Stimulated activated CD8-positive, alpha-beta memory T cell treated with anti-CD3 and anti-CD28 coated beads, Interleukin-15, amount 100 ng/mL, for 24 hours (primary cell): Measurements from ENCODE around the gene POSTN.

ENCODE experiments used
- DNase-seq: peaks from one replicate; pipeline ENCODE4 v3.0.0-alpha.2; 2020; ENCODE audit warnings: low read depth

POSTN gene, protein sequence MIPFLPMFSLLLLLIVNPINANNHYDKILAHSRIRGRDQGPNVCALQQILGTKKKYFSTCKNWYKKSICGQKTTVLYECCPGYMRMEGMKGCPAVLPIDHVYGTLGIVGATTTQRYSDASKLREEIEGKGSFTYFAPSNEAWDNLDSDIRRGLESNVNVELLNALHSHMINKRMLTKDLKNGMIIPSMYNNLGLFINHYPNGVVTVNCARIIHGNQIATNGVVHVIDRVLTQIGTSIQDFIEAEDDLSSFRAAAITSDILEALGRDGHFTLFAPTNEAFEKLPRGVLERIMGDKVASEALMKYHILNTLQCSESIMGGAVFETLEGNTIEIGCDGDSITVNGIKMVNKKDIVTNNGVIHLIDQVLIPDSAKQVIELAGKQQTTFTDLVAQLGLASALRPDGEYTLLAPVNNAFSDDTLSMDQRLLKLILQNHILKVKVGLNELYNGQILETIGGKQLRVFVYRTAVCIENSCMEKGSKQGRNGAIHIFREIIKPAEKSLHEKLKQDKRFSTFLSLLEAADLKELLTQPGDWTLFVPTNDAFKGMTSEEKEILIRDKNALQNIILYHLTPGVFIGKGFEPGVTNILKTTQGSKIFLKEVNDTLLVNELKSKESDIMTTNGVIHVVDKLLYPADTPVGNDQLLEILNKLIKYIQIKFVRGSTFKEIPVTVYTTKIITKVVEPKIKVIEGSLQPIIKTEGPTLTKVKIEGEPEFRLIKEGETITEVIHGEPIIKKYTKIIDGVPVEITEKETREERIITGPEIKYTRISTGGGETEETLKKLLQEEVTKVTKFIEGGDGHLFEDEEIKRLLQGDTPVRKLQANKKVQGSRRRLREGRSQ

DNA sequence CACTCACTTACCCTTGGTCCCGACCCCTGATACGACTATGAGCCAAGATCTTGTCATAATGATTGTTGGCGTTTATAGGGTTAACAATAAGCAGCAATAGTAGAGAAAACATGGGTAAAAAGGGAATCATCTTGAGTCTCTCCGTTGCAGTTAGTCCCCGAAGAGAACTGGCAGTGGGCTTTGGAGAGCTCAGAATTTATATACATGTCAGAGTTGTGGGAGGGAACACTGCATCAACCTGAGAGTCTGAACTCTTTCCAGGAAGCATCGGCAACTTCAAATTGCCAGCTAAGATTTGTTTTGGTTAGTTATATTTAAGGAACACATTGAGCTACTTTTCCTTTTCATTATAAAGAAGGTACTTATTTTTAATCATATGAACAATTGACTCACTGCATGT lies at the start of gene POSTN:
POSTN (minus strand) TSS at position 172 of the 400 bp plus-strand sequence; CDS start at position 130, 42 bp downstream.
- no peak for DNase-seq

DNA sequence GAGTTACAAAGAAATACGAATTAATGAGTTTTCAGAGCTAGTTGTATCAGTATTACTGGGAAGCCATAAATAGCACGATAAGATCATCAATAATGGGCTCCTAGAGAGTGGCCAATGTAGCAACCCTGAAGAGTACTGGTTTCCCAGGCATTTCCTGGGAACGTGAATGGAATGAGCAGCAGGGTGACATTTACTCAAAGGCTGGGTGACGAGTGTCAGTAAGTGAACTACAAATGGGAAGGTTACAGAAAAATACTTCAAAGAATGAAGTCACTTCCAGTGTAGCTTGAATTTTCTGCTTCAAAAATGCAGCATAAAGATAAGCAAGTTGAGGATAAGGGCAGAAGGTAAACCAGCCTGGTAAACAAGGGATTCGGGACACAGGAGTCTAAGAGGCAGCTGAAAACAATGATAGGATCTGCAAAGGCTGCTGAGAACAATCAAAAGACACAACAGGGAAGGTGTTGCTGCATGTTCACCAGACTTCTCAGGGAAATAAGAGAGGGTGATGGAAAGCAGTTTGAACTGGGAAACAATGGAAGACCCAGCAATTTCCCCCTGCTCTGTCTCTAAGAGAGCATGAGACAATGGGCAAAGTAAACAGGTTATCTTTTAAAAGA lies 48.6 kb upstream of the POSTN start:
- no peak for DNase-seq

DNA sequence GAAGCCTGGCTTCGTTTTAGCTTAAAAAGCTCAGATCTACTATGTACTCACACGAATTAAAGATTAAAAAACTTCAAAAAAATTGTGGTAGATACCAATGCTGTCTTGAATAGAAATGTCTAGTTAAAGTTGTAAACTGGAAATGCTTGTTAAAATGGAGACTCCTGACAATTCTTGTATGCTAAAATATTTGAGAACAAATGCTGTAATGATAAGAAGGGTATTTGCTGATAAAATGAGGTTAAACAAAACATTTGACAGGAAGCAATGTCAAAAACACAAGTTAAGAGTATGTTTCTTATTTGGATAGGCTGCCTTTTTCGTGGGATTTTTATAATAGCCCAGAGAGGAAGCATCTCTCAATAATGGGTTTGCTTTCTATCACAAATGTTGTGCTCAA lies 48.0 kb upstream of the POSTN start:
- no peak for DNase-seq

DNA sequence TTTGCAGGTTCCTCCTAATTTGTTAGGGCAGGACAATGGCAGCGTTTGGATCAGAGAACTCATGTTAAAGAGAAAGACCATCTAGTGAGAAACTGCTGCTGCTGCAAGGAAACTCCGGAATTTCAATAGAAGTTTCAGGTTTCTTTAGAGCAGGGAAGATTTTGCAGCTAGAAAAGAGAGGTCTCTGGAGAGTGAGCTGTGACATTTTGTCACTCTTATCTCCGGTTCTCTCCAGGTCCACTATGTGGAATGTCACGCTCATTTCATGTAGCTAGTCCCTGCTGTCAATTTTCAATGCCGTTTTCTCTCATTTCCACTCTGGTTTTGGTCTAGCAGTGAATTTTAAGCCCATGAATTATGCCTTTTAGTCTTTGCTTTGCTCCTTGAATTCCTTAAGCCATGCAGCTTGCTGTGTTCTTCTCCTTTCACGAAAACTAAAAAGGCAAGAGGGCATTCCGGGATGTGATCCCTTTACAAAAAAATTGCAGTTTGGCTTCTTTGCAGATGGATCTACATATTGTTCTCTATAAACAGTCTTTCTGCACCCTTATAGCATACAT lies 46.7 kb upstream of the POSTN start:
- DNase-seq, result no peak

DNA sequence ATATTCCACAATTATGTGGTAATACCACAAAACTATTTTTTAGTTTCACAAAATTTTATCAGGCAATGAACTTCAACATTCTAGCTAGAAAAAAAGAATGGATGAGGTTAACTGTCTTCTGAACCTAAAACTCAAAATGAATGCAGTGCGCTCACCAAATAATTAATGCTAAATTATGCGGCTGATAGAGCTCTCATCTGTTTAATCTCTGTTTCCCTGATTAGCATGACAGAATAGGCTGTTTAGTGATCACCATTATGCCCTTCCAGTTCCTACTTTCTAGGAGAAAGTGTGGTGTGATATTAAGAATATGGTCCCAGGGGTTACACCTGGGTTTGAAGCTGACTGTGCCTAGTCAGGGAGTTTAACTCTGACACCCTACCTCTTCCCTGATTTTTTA lies 42.8 kb upstream of the POSTN start:
- DNase-seq, result no peak

DNA sequence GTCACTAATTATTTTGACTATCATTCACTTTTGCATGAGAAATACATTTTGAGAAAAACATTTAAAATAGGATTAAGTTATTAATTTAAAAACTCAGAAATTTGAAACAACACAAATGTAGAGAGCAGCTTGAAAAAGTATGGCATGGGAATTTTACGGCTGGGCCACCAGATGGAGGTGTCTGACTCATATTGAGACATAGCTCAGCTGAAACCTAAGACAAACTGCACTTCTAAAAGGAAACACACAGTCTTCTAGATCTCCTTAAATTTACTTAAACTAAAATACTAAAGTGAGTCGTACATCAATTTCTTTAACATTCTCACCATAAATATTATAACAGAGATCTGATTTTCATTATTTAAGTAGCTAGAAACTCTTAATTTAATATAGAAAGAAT lies 41.9 kb upstream of the POSTN start:
- no peak for DNase-seq

DNA sequence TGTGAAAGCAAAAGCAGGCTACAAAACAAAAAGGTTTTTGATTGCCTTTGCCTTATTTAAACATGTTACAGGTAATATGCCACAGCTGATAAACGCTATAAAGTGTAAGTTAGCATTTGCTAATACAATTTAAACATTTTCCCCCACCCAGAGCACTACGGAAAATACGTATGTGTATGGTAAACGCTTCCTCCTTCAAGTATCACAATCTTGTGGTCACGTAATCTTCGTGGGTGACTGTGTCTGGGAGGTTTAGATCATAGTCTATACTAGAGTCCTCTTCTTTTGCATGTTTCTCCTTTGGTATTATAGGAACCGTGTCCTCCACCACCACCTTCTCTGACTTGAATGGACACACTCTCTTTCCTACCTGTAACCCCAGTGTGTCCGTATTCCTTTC lies 38.1 kb upstream of the POSTN start:
- no peak for DNase-seq

DNA sequence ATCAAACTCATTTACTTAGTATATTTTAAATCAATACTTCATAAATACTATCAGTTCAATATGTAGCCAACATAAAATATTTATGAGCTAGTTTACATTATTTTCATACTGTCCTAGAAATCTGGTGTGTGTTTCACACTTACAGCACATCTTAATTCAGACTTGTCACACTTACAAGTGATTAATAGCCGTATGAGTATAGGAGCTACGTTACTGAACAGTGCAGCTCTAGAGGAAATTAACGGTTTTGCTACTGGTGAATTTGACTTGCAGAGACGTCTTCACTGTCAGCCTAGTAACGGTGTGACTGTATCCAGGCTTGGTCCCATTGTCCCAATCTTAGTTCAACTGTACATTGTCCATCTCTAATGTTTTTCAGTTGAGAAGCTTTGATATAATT lies 33.7 kb upstream of the POSTN start:
- no peak for DNase-seq

DNA sequence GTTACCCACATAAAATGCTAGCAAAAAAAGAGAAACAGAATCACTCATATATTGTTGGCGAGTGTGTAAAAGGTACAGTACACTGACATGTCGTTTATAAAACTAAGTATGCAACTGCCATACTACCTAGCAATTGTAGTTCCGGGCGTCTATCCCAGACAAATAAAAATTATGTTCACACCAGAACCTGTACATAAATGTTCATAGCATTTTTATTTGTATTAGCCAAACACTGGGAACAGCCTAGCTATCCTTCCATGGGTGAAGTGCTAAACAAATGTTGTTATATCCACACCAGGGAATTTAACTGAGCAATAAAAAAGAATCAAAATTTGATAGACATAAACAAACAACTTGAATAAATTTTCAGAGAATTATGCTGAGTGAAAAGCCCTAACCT lies 28.9 kb upstream of the POSTN start:
- no peak for DNase-seq

DNA sequence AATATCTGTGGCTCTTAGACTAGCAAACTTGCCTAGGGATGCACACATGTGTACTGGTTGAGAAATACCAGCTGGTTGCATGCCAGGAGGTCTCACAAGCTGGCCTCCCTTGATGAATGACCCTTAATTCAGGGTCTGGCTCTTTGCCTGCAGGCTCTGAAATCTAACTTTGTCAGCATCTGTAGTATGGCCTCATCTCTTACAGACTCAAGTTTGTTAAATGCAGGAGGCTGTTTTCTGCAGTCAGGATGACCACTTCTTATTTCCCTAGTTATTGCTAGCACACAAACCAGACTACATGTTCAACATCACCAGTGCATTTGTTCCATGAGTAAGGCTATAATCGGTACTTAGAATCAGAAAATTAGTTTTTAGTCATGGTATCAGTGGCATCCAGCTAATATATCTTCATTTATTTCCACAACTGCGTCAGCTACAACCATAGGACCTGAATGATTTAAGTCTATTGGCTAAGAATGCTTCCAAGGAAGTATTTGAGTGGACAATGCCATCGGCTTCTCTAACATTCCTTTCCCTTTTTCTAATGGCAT lies 23.3 kb upstream of the POSTN start:
- no peak for DNase-seq

DNA sequence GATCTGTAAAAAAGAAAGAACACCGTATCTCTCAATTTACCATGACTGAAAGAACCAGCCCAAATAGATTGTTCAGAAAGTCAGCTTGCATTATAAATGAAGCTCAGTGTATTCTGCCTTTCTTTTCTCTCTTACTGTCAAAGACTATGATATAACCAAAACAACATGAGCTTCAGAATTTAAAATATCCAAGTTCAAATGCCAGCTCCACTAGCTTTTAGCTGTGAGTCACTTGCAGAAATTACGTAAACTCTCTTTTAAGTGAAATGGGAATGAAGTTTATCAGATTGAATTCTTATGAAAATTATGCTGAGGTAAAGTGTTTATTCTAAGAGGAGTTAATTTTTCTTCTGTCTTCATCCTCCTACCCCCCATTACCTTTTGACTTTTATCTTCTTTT lies 20.0 kb upstream of the POSTN start:
- DNase-seq, result no peak

DNA sequence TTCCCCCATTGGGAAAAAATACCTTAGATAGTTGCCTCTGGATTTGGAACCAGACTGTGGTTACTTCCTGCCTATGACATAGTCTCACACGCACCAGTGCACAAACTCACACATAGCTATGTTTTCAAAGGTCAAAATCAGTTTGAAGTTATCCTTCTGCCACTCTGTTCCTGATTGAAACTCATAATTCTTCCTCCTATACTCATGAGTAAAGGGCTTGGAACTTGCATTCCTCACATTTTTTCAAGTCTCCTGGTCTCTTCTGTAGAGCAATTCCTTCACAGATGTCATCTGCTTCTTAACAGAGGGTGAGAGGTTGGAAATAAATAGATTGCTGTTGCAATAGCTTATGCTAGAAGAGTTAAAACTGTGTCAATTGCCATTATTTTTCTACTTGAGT lies 18.6 kb upstream of the POSTN start:
- no peak for DNase-seq

DNA sequence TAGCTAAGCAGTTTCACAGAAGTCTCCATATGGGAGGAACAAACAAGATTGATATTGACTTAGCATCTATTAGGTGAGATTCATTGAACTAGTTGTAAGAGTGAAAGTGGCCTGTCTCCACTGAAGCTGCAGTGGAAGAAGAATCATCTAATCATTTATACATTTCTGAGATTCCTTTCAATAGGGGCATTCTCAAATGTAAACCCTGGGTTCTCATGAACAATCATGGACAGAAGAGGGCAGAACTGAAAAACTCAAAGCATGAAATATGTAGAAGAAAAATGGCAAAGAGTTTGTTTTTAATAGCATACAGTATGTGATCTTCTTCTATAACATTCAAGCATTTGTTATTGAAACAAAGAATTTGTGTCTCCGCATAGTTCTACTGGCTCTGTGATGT lies 17.6 kb upstream of the POSTN start:
- DNase-seq, result no peak

DNA sequence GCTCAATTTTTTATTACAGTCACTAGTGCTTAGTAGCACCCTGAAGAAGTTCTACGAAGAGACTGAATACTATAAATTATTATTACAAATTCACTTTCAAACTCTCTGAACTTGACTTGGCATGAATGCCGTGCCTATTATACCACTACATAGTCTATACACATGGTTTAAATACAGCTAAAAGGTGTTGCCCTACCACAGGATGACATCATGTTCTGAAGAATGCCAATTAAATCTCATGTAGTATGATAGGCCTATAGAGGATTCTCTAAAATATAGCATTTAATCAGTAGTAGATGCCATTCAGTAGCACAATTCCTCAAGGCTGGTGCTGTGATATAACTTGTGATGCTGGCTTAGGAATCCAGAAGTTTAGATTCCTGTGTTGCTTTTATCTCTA lies 16.7 kb upstream of the POSTN start:
- DNase-seq, result no peak

DNA sequence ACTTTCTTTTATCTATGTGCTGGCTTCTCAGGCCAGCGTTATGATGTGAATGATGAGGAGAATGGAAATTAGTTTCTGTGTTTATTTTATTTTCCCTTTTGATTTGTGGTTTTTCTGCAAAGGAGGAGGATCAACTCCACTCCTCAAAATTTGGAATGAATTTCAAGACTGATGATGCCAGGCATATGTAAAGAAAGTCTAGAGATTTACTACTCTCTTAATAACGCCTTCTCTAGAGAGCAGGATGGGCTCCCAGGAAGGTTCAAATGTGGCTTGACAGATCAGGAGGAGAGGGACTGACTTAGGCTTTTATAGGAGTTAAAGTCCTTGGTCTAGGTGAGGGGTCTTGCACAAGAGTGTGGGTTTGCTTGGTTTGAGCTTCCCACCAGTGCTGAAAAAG lies 15.1 kb upstream of the POSTN start:
- DNase-seq, result no peak

DNA sequence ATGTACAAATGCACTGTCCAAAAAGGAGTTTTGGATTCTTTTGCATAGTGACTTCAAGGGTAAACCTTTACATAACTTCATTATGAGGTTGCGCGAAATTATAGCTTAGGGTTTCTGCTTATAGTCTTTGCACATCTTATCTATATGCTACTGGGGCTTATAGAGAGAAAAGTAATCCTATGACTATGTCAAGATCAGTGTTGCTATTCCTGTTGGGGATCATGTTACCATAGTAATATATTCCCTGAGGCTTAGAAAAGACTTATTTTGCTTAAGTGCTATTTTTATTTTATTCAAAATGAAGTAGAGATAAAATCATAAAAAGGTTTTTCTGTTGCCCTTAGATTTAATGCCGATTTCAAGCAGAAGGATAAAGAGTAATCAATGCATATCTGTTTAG lies 14.7 kb upstream of the POSTN start:
- DNase-seq, result no peak

DNA sequence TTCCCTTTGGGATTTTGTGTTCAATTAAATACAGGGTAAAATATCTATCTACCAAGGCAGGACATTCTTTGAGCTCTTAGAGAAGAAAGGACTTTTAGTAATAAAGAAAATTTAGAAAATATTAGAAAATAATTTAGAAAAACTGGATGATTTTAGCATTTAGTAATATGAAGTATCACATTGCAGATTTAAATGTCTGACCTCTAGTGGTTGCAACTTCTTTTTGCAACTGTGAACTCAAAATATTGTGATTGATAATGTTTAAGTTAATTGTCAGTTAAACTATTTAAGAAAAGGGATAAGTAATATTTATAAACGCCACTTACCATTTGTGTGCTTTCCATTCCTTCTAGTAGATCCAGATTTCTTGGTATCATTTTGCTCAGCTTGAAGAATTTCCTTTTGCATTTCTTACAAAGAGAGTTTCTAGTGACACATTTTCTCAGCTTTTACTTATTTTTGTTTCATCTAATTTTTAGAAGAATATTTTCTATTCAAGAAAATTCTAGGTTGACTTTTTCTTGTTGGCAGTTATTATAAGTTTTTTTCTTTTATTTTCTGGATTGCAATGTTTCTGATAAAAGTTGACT lies 10.3 kb upstream of the POSTN start:
- no peak for DNase-seq

DNA sequence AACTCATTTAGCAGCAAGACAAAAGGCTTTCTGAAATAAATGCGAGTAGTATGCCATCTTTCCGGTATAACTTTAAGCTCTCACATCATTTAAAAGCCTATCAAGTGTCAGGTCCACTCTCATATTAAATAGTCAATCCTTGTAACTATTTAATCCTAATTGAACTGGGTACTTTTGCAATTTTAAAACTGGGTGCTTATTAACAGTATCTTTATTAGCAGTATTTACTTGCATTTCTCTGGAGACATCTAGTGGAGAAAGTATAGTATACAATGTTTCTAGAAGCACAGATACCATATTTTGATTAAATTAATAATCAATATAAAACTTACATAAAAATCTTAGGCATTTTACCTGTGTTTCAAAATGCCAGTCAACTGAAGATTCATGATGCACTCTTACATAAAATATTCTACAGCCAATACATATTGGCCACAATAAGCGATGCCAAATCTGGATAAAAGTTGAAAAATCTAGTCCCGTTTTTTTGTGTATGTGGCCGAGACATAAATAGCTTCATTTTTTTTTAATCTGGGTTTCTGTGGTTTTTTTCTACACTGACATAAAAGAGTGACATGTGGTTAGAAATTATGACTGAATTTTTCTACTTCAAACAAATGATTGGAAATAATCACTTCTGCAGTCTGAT lies 4.3 kb upstream of the POSTN start:
- no peak for DNase-seq

DNA sequence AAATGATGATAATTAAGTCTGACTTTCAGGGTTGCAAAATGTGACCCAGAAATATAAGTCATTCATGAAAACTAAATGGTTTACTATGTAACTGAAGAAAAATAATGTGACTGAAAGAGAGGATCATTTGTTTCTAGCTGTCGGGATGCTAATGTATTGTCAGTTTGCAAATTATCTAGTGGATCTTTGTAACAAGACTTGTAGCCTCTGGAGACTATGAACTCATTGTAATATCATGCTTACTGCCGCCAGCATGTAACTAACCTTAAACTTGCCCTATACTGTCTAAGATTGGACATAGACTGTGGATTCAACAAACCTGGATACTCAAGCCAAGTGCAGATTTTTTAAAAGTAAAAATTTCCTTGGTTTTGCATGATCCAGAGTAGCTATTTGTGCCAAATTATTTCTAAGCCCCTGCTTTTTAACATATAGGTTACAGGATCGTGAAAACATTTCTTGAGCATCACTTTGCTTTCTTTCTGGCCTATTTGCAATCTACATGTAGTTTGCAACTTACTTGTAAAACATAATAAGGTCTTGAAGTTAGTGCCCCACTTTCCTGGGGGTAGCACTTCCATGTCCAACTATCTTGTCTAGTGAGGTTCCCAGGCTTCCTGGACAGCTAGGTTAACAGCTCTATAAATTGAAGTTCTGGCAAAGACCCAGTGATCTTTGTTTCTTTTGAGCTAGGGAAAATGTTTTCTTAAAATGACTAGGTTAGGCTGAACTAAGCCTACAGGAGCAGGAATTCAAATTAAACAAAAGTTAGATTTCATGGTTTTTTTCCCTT lies 3.3 kb upstream of the POSTN start:
- DNase-seq, result no peak

DNA sequence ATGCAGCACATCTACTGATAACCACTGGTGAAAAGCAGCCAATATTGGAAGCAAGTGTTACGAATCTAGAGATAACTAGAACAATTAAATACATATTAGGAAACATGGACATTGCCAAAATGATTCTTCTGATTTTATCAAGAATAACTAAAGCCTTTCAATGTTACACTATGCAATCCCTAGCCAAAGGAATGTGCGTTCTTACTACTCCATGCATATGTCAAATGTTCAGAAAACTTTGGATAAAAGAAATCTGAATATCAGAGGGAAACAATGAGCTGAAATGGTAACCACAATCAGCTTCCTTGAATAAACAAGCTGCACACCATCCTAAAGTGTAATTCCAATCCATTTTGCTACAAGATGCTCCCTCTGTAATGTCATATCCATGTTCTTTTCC lies 951 bp upstream of the POSTN start:
- DNase-seq, result no peak
